RWPE1 (cell line): ENCODE results near the gene BNC2.

Experiments used
- CTCF ChIA-PET: fragments of 350-600 bp; sonication (Branson Sonifier 250); formaldehyde crosslinking; extraction: SDS; loops from one replicate; lab custom pipeline; 2021; lab: Yijun Ruan, JAX
- POLR2A ChIA-PET: fragments of 400-600 bp; formaldehyde crosslinking; extraction: SDS; loops from one replicate; lab custom pipeline; 2020; ENCODE audit warnings: antibody characterized with exemption; ENCODE audit not compliant: low non-redundant PET; lab: Yijun Ruan, JAX
- DNase-seq: peaks from one replicate; pipeline ENCODE4 v3.0.0; 2012; ENCODE audit warnings: low spot score
- H3K27ac ChIP-seq: fragments of 450-650 bp; 2 replicates; pipeline ENCODE4 v1.5.1; 2017
- CTCF ChIP-seq: fragments of 450-650 bp; conservative IDR thresholded peaks from 2 replicates; pipeline ENCODE4 v1.5.1; 2017; ENCODE audit warnings: low read depth, mild to moderate bottlenecking

Gene BNC2

DNA sequence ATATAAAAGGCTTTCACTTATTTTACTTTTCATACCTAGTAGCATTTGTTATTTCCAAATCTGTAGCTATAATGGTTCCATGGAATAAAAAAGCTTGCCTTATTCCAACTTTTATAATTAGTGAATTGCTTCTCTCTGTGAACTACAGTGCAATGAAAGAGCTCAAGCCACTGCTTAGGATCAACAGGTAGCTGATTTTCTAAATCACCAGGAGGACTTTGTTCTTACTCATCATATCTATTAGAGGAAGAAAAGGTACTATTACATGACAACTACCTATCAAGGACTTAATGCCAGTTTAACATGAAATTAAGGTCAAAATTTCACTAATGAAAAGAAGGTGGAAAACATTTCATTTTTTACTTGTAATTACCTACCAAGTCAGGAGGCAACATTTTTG lies 414.6 kb downstream of the BNC2 start:
- ChIA-PET CTCF (no interaction called here), POLR2A (no interaction called here)
- no peak for DNase-seq
- H3K27ac ChIP-seq: no peak overlapping the region
- TF ChIP-seq CTCF: no peak

GRCh38 chr9:16453390-16453789 lies 417.1 kb downstream of the BNC2 start:
- no peak for DNase-seq
- TF ChIP-seq CTCF: no peak
- H3K27ac ChIP-seq: no peak overlapping the region
- CTCF ChIA-PET: interaction anchor here (0.5 kb wide), 1 partner anchor 29 kb away, joined by 6 read pairs; no protein-coding TSS in a partner anchor
- POLR2A ChIA-PET: no interaction called here

- POLR2A ChIA-PET: no interaction called here
These were observed 419.9 kb downstream of the BNC2 start for GRCh38 chr9:16450578-16450977.

GRCh38 chr9:16450043-16450442 lies 420.4 kb downstream of the BNC2 start:
- H3K27ac ChIP-seq: no peak overlapping the region
- no peak for DNase-seq
- POLR2A ChIA-PET: no interaction called here
- no peak for TF ChIP-seq CTCF
- CTCF ChIA-PET: no interaction called here

More at GRCh38 chr9:16450578-16450977, 419.9 kb downstream of the BNC2 start:
- CTCF ChIA-PET: no interaction called here
- no peak overlapping the region for H3K27ac ChIP-seq
- TF ChIP-seq CTCF: no peak
- no peak for DNase-seq

- DNase-seq: no peak
- POLR2A ChIA-PET: no interaction called here
- no peak for TF ChIP-seq CTCF
- H3K27ac ChIP-seq: no peak overlapping the region
- CTCF ChIA-PET: no interaction called here
These were observed 421.3 kb downstream of the BNC2 start for GRCh38 chr9:16449076-16449730.

DNA sequence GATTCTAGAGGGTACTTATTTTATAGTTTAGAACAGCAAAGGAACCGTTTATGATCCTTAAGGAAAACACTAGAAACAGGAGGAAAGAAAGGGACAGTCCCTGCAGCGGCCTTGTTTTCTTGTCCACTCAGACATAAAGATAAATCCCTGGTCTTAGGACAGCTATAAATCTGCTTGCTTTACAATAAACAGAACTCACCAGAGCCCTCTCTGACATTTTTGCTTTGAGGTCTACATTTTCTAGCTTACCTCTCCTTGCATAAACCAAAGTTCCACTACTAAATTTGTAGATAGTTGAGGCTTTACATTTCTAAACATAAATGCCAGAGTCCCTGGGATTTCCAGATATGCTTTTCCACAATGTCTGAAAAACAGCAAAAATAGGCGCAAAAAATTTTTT lies 422.5 kb downstream of the BNC2 start:
- CTCF ChIA-PET: no interaction called here
- no peak for TF ChIP-seq CTCF
- DNase-seq: no peak
- POLR2A ChIA-PET: no interaction called here
- H3K27ac ChIP-seq: no peak overlapping the region
